Measurements from ENCODE around the gene ATP2A2. TPM values are rescaled to one million over a fixed set of nuclear protein-coding genes. Genes with fewer than 3 reads are reported as not detected.

ATP2A2 gene
- total RNA-seq, 4 donors from 2014 or later, result 170 to 231 (median 177) TPM

DNA sequence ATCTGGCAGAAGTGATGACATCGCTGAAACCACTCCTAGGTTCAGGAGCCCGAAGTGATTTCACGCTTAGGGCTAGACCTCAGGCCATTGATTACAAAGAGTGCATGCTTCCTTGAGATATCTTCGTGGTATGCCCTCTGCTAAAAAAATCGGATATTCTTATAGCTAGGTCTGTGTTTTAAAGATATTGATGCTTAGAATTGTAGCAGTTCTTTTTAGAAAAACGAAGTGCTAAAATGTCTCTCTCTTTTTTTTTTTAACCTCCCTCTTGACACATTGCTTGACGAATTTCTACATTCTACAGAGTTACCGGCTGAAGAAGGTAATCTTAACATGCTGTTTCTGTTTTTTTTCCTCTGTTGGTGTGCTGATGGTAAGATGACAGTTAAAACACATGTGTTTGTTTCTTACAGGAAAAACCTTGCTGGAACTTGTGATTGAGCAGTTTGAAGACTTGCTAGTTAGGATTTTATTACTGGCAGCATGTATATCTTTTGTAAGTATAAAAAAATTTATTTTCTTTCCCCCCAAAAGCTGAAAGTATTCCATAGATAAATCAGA is 1.3 kb downstream of the ATP2A2 start:
- intact Hi-C loops (cut with DNase I), result loop anchor here (5.0 kb wide), 1 partner anchor 180 kb away; no protein-coding TSS in a partner anchor
- peak overlapping the region; percentile 84 to 96 (median 92) for H3K4me3 ChIP-seq
- WGBS, result under 1% methylated on average over 8 of the region's 8 CpGs

GRCh38 chr12:110282956-110283817 is 2.1 kb downstream of the ATP2A2 start:
- TF ChIP-seq EP300 (IDR thresholded peaks at IDR 0.05) (no peak), POLR2AphosphoS5 (IDR thresholded peaks at IDR 0.05) (peak in 1 of 2 donors; percentile 13), POLR2A (IDR thresholded peaks at IDR 0.05; ENCODE audit: low read depth) (no peak)
- TF ChIP-seq, protein P1, sequence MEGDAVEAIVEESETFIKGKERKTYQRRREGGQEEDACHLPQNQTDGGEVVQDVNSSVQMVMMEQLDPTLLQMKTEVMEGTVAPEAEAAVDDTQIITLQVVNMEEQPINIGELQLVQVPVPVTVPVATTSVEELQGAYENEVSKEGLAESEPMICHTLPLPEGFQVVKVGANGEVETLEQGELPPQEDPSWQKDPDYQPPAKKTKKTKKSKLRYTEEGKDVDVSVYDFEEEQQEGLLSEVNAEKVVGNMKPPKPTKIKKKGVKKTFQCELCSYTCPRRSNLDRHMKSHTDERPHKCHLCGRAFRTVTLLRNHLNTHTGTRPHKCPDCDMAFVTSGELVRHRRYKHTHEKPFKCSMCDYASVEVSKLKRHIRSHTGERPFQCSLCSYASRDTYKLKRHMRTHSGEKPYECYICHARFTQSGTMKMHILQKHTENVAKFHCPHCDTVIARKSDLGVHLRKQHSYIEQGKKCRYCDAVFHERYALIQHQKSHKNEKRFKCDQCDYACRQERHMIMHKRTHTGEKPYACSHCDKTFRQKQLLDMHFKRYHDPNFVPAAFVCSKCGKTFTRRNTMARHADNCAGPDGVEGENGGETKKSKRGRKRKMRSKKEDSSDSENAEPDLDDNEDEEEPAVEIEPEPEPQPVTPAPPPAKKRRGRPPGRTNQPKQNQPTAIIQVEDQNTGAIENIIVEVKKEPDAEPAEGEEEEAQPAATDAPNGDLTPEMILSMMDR (IDR thresholded peaks at IDR 0.05), result no peak
- peak overlapping the region; percentile 84 to 96 (median 92) for H3K4me3 ChIP-seq
- intact Hi-C loops (cut with DNase I), result loop anchor here (5.0 kb wide), 1 partner anchor 181 kb away; no protein-coding TSS in a partner anchor
- no peaks in the 10 kb centered on the region for H3K9me3 ChIP-seq
- 11% methylated on average over 7 of the region's 7 CpGs for WGBS
- H3K4me1 ChIP-seq, result peaks cover 56 to 78% (median 76%) of the 10 kb centered on the region in 4 donors
- peak overlapping the region; percentile 99 to 100 (median 100) for H3K27ac ChIP-seq (replicated peaks in 1 of 4)
- DNase-seq (ENCODE audit: extremely low spot score), result no peak
- H3K27me3 ChIP-seq, result no peaks in the 10 kb centered on the region
- peaks cover 0 to 64% (median 7%) of the 10 kb centered on the region in 4 donors for H3K36me3 ChIP-seq

More for the DNA sequence above, 1.3 kb downstream of the ATP2A2 start:
- Histone ChIP-seq H3K9me3 (no peaks in the 10 kb centered on the region), H3K4me1 (peaks cover 56 to 78% (median 74%) of the 10 kb centered on the region in 4 donors), H3K36me3 (peaks cover 0 to 56% (median 4%) of the 10 kb centered on the region in 4 donors), H3K27me3 (no peaks in the 10 kb centered on the region), H3K27ac (replicated peaks in 1 of 4) (peak overlapping the region; percentile 99 to 100 (median 100))
- TF ChIP-seq POLR2A (IDR thresholded peaks at IDR 0.05; ENCODE audit: low read depth), result no peak
- TF ChIP-seq POLR2AphosphoS5 (IDR thresholded peaks at IDR 0.05), result peak in 1 of 2 donors; percentile 8
- TF ChIP-seq, protein P1 (IDR thresholded peaks at IDR 0.05), result no peak
- no peak for TF ChIP-seq EP300 (IDR thresholded peaks at IDR 0.05)
- no peak for DNase-seq (ENCODE audit: extremely low spot score)

- peak overlapping the region; percentile 84 to 96 (median 92) for H3K4me3 ChIP-seq
- peak overlapping the region; percentile 99 to 100 (median 100) for H3K27ac ChIP-seq (replicated peaks in 1 of 4)
- intact Hi-C loops (cut with DNase I), result loop anchor here (5.0 kb wide), 1 partner anchor 182 kb away; no protein-coding TSS in a partner anchor
- DNase-seq (ENCODE audit: extremely low spot score), result no peak
- H3K4me1 ChIP-seq, result peaks cover 58 to 83% (median 80%) of the 10 kb centered on the region in 4 donors
- H3K9me3 ChIP-seq, result no peaks in the 10 kb centered on the region
- peaks cover 0 to 78% (median 10%) of the 10 kb centered on the region in 4 donors for H3K36me3 ChIP-seq
- H3K27me3 ChIP-seq, result no peaks in the 10 kb centered on the region
- TF ChIP-seq POLR2AphosphoS5 (IDR thresholded peaks at IDR 0.05) (no peak), POLR2A (IDR thresholded peaks at IDR 0.05; ENCODE audit: low read depth) (no peak), EP300 (IDR thresholded peaks at IDR 0.05) (no peak)
- TF ChIP-seq, protein P1 (IDR thresholded peaks at IDR 0.05), result no peak
These were observed 3.5 kb downstream of the ATP2A2 start for GRCh38 chr12:110284597-110284996.

- TF ChIP-seq EP300 (IDR thresholded peaks at IDR 0.05) (no peak), POLR2AphosphoS5 (IDR thresholded peaks at IDR 0.05) (no peak), POLR2A (IDR thresholded peaks at IDR 0.05; ENCODE audit: low read depth) (no peak)
- TF ChIP-seq, protein P1 (IDR thresholded peaks at IDR 0.05), result no peak
- 34% methylated on average over 7 of the region's 7 CpGs for WGBS
- no peaks in the 10 kb centered on the region for H3K27me3 ChIP-seq
- intact Hi-C loops (cut with DNase I), result no loop called here
- peaks cover under 1 to 99% (median 22%) of the 10 kb centered on the region in 4 donors for H3K36me3 ChIP-seq
- peaks cover 57 to 93% (median 89%) of the 10 kb centered on the region in 4 donors for H3K4me1 ChIP-seq
- peak overlapping the region; percentile 63 to 99 (median 66) for H3K27ac ChIP-seq (replicated peaks in 1 of 4)
- H3K9me3 ChIP-seq, result no peaks in the 10 kb centered on the region
- H3K4me3 ChIP-seq, result peak overlapping the region; percentile 41 to 96 (median 90)
- no peak for DNase-seq (ENCODE audit: extremely low spot score)
These were observed 5.6 kb downstream of the ATP2A2 start for GRCh38 chr12:110286623-110287022.
